Right lobe of liver (tissue), 4 donors: ENCODE measurements around the gene C17orf107.

Source experiments
- CTCF ChIP-seq, 4 donors: fragments of 200-600 bp in 3 of 4; fragments of 450-650 bp in 1 of 4; IDR thresholded peaks; one replicate each; pipeline versions ENCODE4 v1.5.1 to v1.8.0; 2016 to 2022; ENCODE audit warnings: antibody characterized with exemption in 4 of 4, mild to moderate bottlenecking in 2 of 4
- POLR2A ChIP-seq: fragments of 450-650 bp; IDR thresholded peaks from one replicate; pipeline ENCODE4 v1.6.1; 2017; ENCODE audit warnings: antibody characterized with exemption, mild to moderate bottlenecking
- donor health status: DM: no; HTN: no; CAD: no.
- donor health status: DM: no; HTN: no; CAD: no.
- donor health status: DM: no; HTN: yes; CAD: no.

DNA sequence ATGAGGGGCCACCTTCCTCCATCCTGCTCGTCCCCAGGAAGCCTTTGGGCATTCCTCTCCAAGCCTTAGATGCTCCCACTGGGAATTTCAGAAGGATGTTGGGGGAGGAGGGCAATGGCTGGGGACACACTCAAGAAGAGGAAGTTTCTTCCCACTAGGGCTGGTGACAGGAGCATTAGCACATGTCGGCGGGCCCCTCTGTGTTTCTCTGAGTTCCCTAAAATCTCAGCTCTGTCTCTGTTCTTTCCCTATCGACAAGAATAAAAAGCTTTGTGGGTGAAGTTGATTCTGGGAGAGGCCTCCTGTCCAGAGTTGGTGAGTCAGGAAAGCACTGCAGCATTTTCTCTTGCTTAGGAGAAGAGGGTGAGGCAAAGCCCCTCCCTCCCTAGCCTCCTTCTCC, 19.7 kb upstream of the C17orf107 start:
- no peak for TF ChIP-seq CTCF (IDR thresholded peaks at IDR 0.05)
- TF ChIP-seq POLR2A = no peak
